IMR-90 (cell line): ENCODE measurements around the gene RASL11A. TPM values are rescaled to one million over a fixed set of nuclear protein-coding genes. Genes with fewer than 3 reads are reported as not detected.

Experiments
- ATAC-seq: fragments of 200-7000 bp; cut with Tn5 transposase; 2 replicates; pipeline ENCODE4 v1.9.1; 2020; ENCODE audit warnings: low read depth, mild to moderate bottlenecking, moderate library complexity
- BruUV-seq: library from RNA; stranded (reverse); fragments of 400-500 nt; replicated peaks from 2 replicates; lab custom pipeline; 2021; lab: Mats Ljungman, UMichigan
- CTCF ChIA-PET: fragments of 300-600 bp; formaldehyde crosslinking; extraction: SDS; loops from one replicate; lab custom pipeline; 2021; ENCODE audit warnings: antibody characterized with exemption; lab: Yijun Ruan, JAX
- POLR2A ChIA-PET: fragments of 300-600 bp; sonication (Branson Sonifier 250); formaldehyde crosslinking; loops from one replicate; lab custom pipeline; 2022; ENCODE audit warnings: antibody characterized with exemption; ENCODE audit not compliant: unreplicated experiment; lab: Charles Lee
- DNase-seq: peaks from one replicate; pipeline ENCODE4 v3.0.0; 2013
- H2AFZ ChIP-seq: replicated peaks from 2 replicates; pipeline ENCODE3; 2013; ENCODE audit warnings: low read length, mild to moderate bottlenecking; ENCODE audit not compliant: poor library complexity
- H2AK5ac ChIP-seq: 2 replicates; pipeline ENCODE4 v1.6.1; 2013; ENCODE audit warnings: low read depth, low read length, inconsistent platforms
- H2AK9ac ChIP-seq: replicated peaks from 2 replicates; pipeline ENCODE3; 2013; ENCODE audit warnings: mild to moderate bottlenecking, low read depth, low read length, moderate library complexity; ENCODE audit not compliant: poor library complexity
- H2BK120ac ChIP-seq: 2 replicates; pipeline ENCODE4 v1.6.1; 2013; ENCODE audit warnings: low read depth, low read length, inconsistent platforms
- H2BK15ac ChIP-seq: 3 replicates; pipeline ENCODE4 v1.6.1; 2013; ENCODE audit warnings: low read depth, low read length, inconsistent platforms
- H2BK20ac ChIP-seq: 2 replicates; pipeline ENCODE4 v1.6.1; 2013; ENCODE audit warnings: low read depth, mild to moderate bottlenecking, inconsistent platforms, low read length, moderate library complexity
- H2BK5ac ChIP-seq: 2 replicates; pipeline ENCODE4 v1.6.1; 2013; ENCODE audit warnings: mild to moderate bottlenecking, low read depth, low read length, inconsistent platforms; ENCODE audit not compliant: poor library complexity, severe bottlenecking
- H3K14ac ChIP-seq: replicated peaks from 2 replicates; pipeline ENCODE4 v1.6.1; 2013; ENCODE audit warnings: low read depth, low read length, inconsistent platforms
- H3K18ac ChIP-seq: 2 replicates; pipeline ENCODE4 v1.6.1; 2013; ENCODE audit warnings: low read depth, low read length, control low read depth
- H3K23ac ChIP-seq: 2 replicates; pipeline ENCODE4 v1.6.1; 2013; ENCODE audit warnings: low read depth, low read length, inconsistent platforms
- H3K27ac ChIP-seq: 2 replicates; pipeline ENCODE4 v1.5.1; 2013; ENCODE audit warnings: mild to moderate bottlenecking, control low read depth, low read length; ENCODE audit not compliant: insufficient read depth
- H3K27me3 ChIP-seq: 2 replicates; pipeline ENCODE4 v1.6.1; 2013; ENCODE audit warnings: low read length; ENCODE audit not compliant: control insufficient read depth, insufficient read depth
- H3K36me3 ChIP-seq: 2 replicates; pipeline ENCODE4 v1.6.1; 2013; ENCODE audit warnings: low read length, mixed read lengths; ENCODE audit not compliant: control insufficient read depth, insufficient read depth
- H3K4ac ChIP-seq: 2 replicates; pipeline ENCODE4 v1.6.1; 2013; ENCODE audit warnings: low read depth, low read length, inconsistent platforms
- H3K4me1 ChIP-seq: 2 replicates; pipeline ENCODE4 v1.6.1; 2013; ENCODE audit warnings: low read length, mixed read lengths; ENCODE audit not compliant: control insufficient read depth, insufficient read depth
- H3K4me2 ChIP-seq: 2 replicates; pipeline ENCODE4 v1.6.1; 2013; ENCODE audit warnings: low read depth, mild to moderate bottlenecking, control low read depth, low read length, moderate library complexity
- H3K4me3 ChIP-seq: 2 replicates; pipeline ENCODE4 v1.5.1; 2013; ENCODE audit warnings: low read depth, mild to moderate bottlenecking, control low read depth, low read length, moderate library complexity; ENCODE audit not compliant: insufficient read depth
- H3K56ac ChIP-seq: 2 replicates; pipeline ENCODE4 v1.6.1; 2013; ENCODE audit warnings: low read length, inconsistent platforms; ENCODE audit not compliant: insufficient read depth; ENCODE audit errors: extremely low read depth
- H3K79me1 ChIP-seq, 2 experiments: 2 replicates each; pipeline ENCODE4 v1.6.1; 2013; ENCODE audit warnings: low read length in 2 of 2, inconsistent platforms in 1 of 2, low read depth in 1 of 2
- H3K9ac ChIP-seq: 2 replicates; pipeline ENCODE4 v1.6.1; 2013; ENCODE audit warnings: low read depth, low read length, control low read depth
- H3K9me1 ChIP-seq: 2 replicates; pipeline ENCODE4 v1.6.1; 2013; ENCODE audit warnings: low read length, inconsistent platforms; ENCODE audit not compliant: insufficient read depth
- H3K9me3 ChIP-seq: 2 replicates; pipeline ENCODE4 v1.6.1; 2013; ENCODE audit warnings: low read length; ENCODE audit not compliant: control insufficient read depth, insufficient read depth
- H4K20me1 ChIP-seq: 2 replicates; pipeline ENCODE4 v1.6.1; 2013; ENCODE audit warnings: low read length, inconsistent platforms; ENCODE audit not compliant: insufficient read depth
- H4K5ac ChIP-seq: 2 replicates; pipeline ENCODE4 v1.6.1; 2013; ENCODE audit warnings: mild to moderate bottlenecking, low read depth, low read length, control low read depth
- H4K8ac ChIP-seq, 2 experiments: 2 replicates each; pipeline ENCODE4 v1.6.1; 2013; ENCODE audit warnings: low read depth in 2 of 2, low read length in 2 of 2, control low read depth in 1 of 2, inconsistent platforms in 1 of 2
- H4K91ac ChIP-seq: 2 replicates; pipeline ENCODE4 v1.6.1; 2013; ENCODE audit warnings: low read depth, low read length, inconsistent platforms; ENCODE audit not compliant: insufficient read depth
- BHLHE40 ChIP-seq: fragments of 150-350 bp; IDR thresholded peaks from 2 replicates; pipeline ENCODE4 v1.6.1; 2016; ENCODE audit warnings: mild to moderate bottlenecking, low read depth, low read length
- CEBPB ChIP-seq: IDR thresholded peaks from 2 replicates; pipeline ENCODE4 v1.6.1; 2012; ENCODE audit warnings: low read depth, low read length, improper control_type of control experiment
- CHD1 ChIP-seq: IDR thresholded peaks from 2 replicates; pipeline ENCODE4 v1.6.1; 2012; ENCODE audit warnings: low read depth, low read length, improper control_type of control experiment
- CTCF ChIP-seq: conservative IDR thresholded peaks from 2 replicates; pipeline ENCODE4 v1.5.1; 2012; ENCODE audit warnings: mild to moderate bottlenecking, low read depth, low read length, improper control_type of control experiment
- FOS ChIP-seq: fragments of 150-350 bp; IDR thresholded peaks from 2 replicates; pipeline ENCODE4 v1.6.1; 2016; ENCODE audit warnings: low read depth, low read length
- MAFK ChIP-seq: IDR thresholded peaks from 2 replicates; pipeline ENCODE4 v1.6.1; 2012; ENCODE audit warnings: low read depth, low read length, improper control_type of control experiment
- MAZ ChIP-seq: IDR thresholded peaks from 2 replicates; pipeline ENCODE4 v1.6.1; 2012; ENCODE audit warnings: low read depth, mild to moderate bottlenecking, low read length, improper control_type of control experiment, moderate library complexity, borderline replicate concordance
- MXI1 ChIP-seq: IDR thresholded peaks from 2 replicates; pipeline ENCODE4 v1.6.1; 2012; ENCODE audit warnings: low read depth, mild to moderate bottlenecking, low read length, moderate library complexity, borderline replicate concordance
- NFE2L2 ChIP-seq: fragments of 150-350 bp; IDR thresholded peaks from 2 replicates; pipeline ENCODE4 v1.6.1; 2016; ENCODE audit warnings: low read depth, mild to moderate bottlenecking, low read length
- POLR2A ChIP-seq: IDR thresholded peaks from 2 replicates; pipeline ENCODE4 v1.6.1; 2012; ENCODE audit warnings: mild to moderate bottlenecking, low read depth, low read length
- RAD21 ChIP-seq: IDR thresholded peaks from 2 replicates; pipeline ENCODE4 v1.6.1; 2012; ENCODE audit warnings: low read length, improper control_type of control experiment
- RCOR1 ChIP-seq: IDR thresholded peaks from 2 replicates; pipeline ENCODE4 v1.6.1; 2012; ENCODE audit warnings: mild to moderate bottlenecking, low read length, improper control_type of control experiment; ENCODE audit not compliant: insufficient replicate concordance
- RFX5 ChIP-seq: IDR thresholded peaks from 2 replicates; pipeline ENCODE4 v1.8.0; 2012; ENCODE audit warnings: low read depth, mild to moderate bottlenecking, low read length, moderate library complexity
- SMC3 ChIP-seq: fragments of 150-350 bp; IDR thresholded peaks from 2 replicates; pipeline ENCODE4 v1.6.1; 2016; ENCODE audit warnings: low read depth, mild to moderate bottlenecking, antibody characterized with exemption, low read length, moderate library complexity
- USF2 ChIP-seq: fragments of 150-350 bp; IDR thresholded peaks from 2 replicates; pipeline ENCODE4 v1.6.1; 2017; ENCODE audit warnings: mild to moderate bottlenecking, antibody characterized with exemption, low read length, low read depth
- WGBS, 2 experiments: methylation state at CpG; one replicate each; pipeline versions ENCODE4 v1.1.5 to v1.1.7; 2013; ENCODE audit warnings: missing lambda C conversion rate in 2 of 2; ENCODE audit not compliant: insufficient read length in 1 of 2; ENCODE audit errors: extremely low coverage in 2 of 2; 5-methylcytosine and 5-hydroxymethylcytosine counted together
- dilution Hi-C: fragments of 300-500 bp; cut with HindIII; formaldehyde crosslinking; loops from one replicate; pipeline ENCODE4 v1.14.3; 2018; ENCODE audit warnings: low sequenced_read_pairs; ENCODE audit not compliant: unreplicated experiment
- in situ Hi-C: fragments of 300-500 bp; cut with MboI; formaldehyde crosslinking; loops from 3 replicates; pipeline ENCODE4 v1.14.3; 2019; ENCODE audit warnings: low sequenced_read_pairs, inconsistent platforms, mixed read lengths
- intact Hi-C: fragments of 100-400 bp; cut with micrococcal nuclease; formaldehyde crosslinking; loops from 2 replicates; pipeline ENCODE4 v1.10.0; 2022
- polyA plus RNA-seq, 3 experiments: library from polyadenylated mRNA; depleted of rRNA; stranded (reverse); fragments of >200 nt; gene quantifications; 2 replicates each; pipeline ENCODE4 v1.2.3, GENCODE V29; 2012; ENCODE audit warnings: low replicate concordance in 1 of 3
- total RNA-seq: library from RNA; depleted of rRNA; stranded (reverse); fragments of >200 nt; gene quantifications from 2 replicates; pipeline ENCODE4 v1.2.3, GENCODE V29; 2012
- TF ChIP-seq, protein P1 (sequence below): fragments of 150-350 bp; IDR thresholded peaks from 2 replicates; pipeline ENCODE4 v1.6.1; 2016; ENCODE audit warnings: low read depth, mild to moderate bottlenecking, low read length, moderate library complexity, borderline replicate concordance

RASL11A gene
- total and polyA plus RNA-seq, 2 of the 4 experiments (the other 2 are of a cell fraction), result 10.4 to 18.5 TPM

- Histone ChIP-seq H3K4ac (no peak overlapping the region), H3K9me3 (no peaks in the 10 kb centered on the region), H3K56ac (0 out of 2 replicates have a peak overlapping the region, but pooled peaks have one; percentile 41), H4K20me1 (peaks cover 11% of the 10 kb centered on the region; the same call in 1 of the 2 replicates), H3K79me1 (peaks cover 10 to 25% of the 10 kb centered on the region in 2 experiments), H2AK5ac (no peak overlapping the region), H3K4me2 (no peak overlapping the region), H3K23ac (no peak overlapping the region), H2BK20ac (no peak overlapping the region), H3K4me3 (no peak overlapping the region), H2BK120ac (no peak overlapping the region), H3K9ac (no peak overlapping the region), H2AFZ (no peak overlapping the region), H3K27ac (no peak overlapping the region), H3K18ac (no peak overlapping the region), H4K5ac (no peak overlapping the region), H3K4me1 (peaks cover 3% of the 10 kb centered on the region; the same call in 1 of the 2 replicates), H3K27me3 (no peaks in the 10 kb centered on the region), H3K14ac (no peak overlapping the region), H2AK9ac (no peak overlapping the region), H4K8ac (no peak overlapping the region), H3K36me3 (peaks cover 10% of the 10 kb centered on the region), H3K9me1 (peaks cover 8% of the 10 kb centered on the region), H2BK15ac (no peak overlapping the region), H4K91ac (no peak overlapping the region), H2BK5ac (no peak overlapping the region)
- TF ChIP-seq MXI1, result no peak
- TF ChIP-seq RFX5, result no peak
- no peak for TF ChIP-seq BHLHE40
- TF ChIP-seq CHD1, result no peak
- TF ChIP-seq MAFK, result no peak
- no peak for TF ChIP-seq POLR2A
- TF ChIP-seq USF2, result no peak
- TF ChIP-seq SMC3, result no peak
- no peak for TF ChIP-seq MAZ
- TF ChIP-seq NFE2L2, result no peak
- no peak for TF ChIP-seq CTCF
- TF ChIP-seq RAD21, result no peak
- no peak for TF ChIP-seq CEBPB
- no peak for TF ChIP-seq RCOR1
- TF ChIP-seq, protein P1, sequence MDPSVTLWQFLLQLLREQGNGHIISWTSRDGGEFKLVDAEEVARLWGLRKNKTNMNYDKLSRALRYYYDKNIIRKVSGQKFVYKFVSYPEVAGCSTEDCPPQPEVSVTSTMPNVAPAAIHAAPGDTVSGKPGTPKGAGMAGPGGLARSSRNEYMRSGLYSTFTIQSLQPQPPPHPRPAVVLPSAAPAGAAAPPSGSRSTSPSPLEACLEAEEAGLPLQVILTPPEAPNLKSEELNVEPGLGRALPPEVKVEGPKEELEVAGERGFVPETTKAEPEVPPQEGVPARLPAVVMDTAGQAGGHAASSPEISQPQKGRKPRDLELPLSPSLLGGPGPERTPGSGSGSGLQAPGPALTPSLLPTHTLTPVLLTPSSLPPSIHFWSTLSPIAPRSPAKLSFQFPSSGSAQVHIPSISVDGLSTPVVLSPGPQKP, result no peak
- no peak for TF ChIP-seq FOS
- no peak for DNase-seq
- POLR2A ChIA-PET, result interaction anchor here (0.6 kb wide), 1 partner anchor 219 kb away, joined by 3 read pairs; no protein-coding TSS in a partner anchor
- BruUV-seq, result no TSS peak
- intact Hi-C loops (no loop called here), dilution Hi-C loops (no loop called here), in situ Hi-C loops (no loop called here)
- ATAC-seq, result no peak
- no CpG with 5 or more reads among the region's 2 CpGs for WGBS, 2 experiments
- CTCF ChIA-PET, result no interaction called here
Observed at GRCh38 chr13:27263438-27263837, 7.2 kb upstream of the RASL11A start.
